B cell (primary cell): ENCODE measurements around the gene AGBL4.

Experiments used
- CTCF ChIP-seq: fragments of 200-600 bp; IDR thresholded peaks from one replicate; pipeline ENCODE4 v1.8.0; 2022; ENCODE audit warnings: antibody characterized with exemption, mild to moderate bottlenecking
- EZH2 ChIP-seq: IDR thresholded peaks from 2 replicates; pipeline ENCODE4 v1.6.1; 2012; ENCODE audit warnings: borderline replicate concordance, low read depth, mild to moderate bottlenecking, moderate library complexity, low read length; ENCODE audit not compliant: insufficient read depth, poor library complexity, severe bottlenecking

- TF ChIP-seq CTCF (no peak), EZH2 (no peak)
These were observed 1487.3 kb downstream of the AGBL4 start for GRCh38 chr1:48536477-48536876.
